Activated gamma-delta T cell treated with anti-CD3 and anti-CD28 coated beads, Interleukin-2, amount 50 U/mL, for 16 hours (primary cell): ENCODE results near the gene ENTPD6.
"Not testable (repeated sequence)": the region's sequence is repeated elsewhere in the genome, so short reads cannot be mapped to it uniquely, and the experiment has no call there.

Source experiments
- DNase-seq: peaks from one replicate; pipeline ENCODE4 v3.0.0-alpha.2; 2020; ENCODE audit warnings: low read depth

The ENTPD6 gene

GRCh38 chr20:25257130-25257529 lies 61.6 kb downstream of the ENTPD6 start:
- no peak for DNase-seq

- DNase-seq = no peak
These were observed 62.4 kb downstream of the ENTPD6 start for GRCh38 chr20:25257756-25258475.

GRCh38 chr20:25258476-25258805 lies 62.9 kb downstream of the ENTPD6 start:
- no peak for DNase-seq

- no peak for DNase-seq
These were observed 63.3 kb downstream of the ENTPD6 start for GRCh38 chr20:25258828-25259227.

- no peak for DNase-seq
These were observed 63.8 kb downstream of the ENTPD6 start for GRCh38 chr20:25259358-25259757.

GRCh38 chr20:25259788-25260254 lies 64.3 kb downstream of the ENTPD6 start:
- DNase-seq = no peak

GRCh38 chr20:25260770-25261437 lies 65.4 kb downstream of the ENTPD6 start:
- not testable (repeated sequence) for DNase-seq

- no peak for DNase-seq
These were observed 73.7 kb downstream of the ENTPD6 start for GRCh38 chr20:25269057-25269832.

- no peak for DNase-seq
These were observed 74.3 kb downstream of the ENTPD6 start for GRCh38 chr20:25269833-25270170.

- no peak for DNase-seq
These were observed 75.3 kb downstream of the ENTPD6 start for GRCh38 chr20:25270829-25271251.

GRCh38 chr20:25271486-25272222 lies 76.1 kb downstream of the ENTPD6 start:
- no peak for DNase-seq

GRCh38 chr20:25272223-25273000 lies 76.9 kb downstream of the ENTPD6 start:
- DNase-seq = no peak

GRCh38 chr20:25273046-25273445 lies 77.5 kb downstream of the ENTPD6 start:
- DNase-seq = no peak

- no peak for DNase-seq
These were observed 78.2 kb downstream of the ENTPD6 start for GRCh38 chr20:25273541-25274358.

- DNase-seq = no peak
These were observed 79.0 kb downstream of the ENTPD6 start for GRCh38 chr20:25274481-25274880.

GRCh38 chr20:25274891-25275812 lies 79.6 kb downstream of the ENTPD6 start:
- no peak for DNase-seq

GRCh38 chr20:25275813-25276532 lies 80.5 kb downstream of the ENTPD6 start:
- no peak for DNase-seq
